ENCODE measurements around the gene PDZK1. TPM values are rescaled to one million over a fixed set of nuclear protein-coding genes. Genes with fewer than 3 reads are reported as not detected.
A peak's percentile ranks its signal among the peaks of the same experiment; 100 is the strongest.
"Not testable (repeated sequence)": the region's sequence is repeated elsewhere in the genome, so short reads cannot be mapped to it uniquely, and the experiment has no call there.

Gene PDZK1
- total RNA-seq, 2 experiments from 2014 or later, result 0.25 to 0.42 TPM

GRCh38 chr1:145702052-145702451, 5.1 kb downstream of the PDZK1 start:
- H3K27me3 Mint-ChIP-seq, result peaks cover 31% of the 10 kb centered on the region
- H3K4me3 Mint-ChIP-seq, result no peak overlapping the region
- CTCF ChIA-PET, result interaction anchor here (1.0 to 2.3 kb wide), 2 partner anchors 11 to 18 kb away, joined by 4 to 7 read pairs; partner anchors contain the start of gene CD160
- no peak overlapping the region for H3K27ac Mint-ChIP-seq
- POLR2A ChIA-PET, result no interaction called here
- no peak for DNase-seq
- H3K36me3 Mint-ChIP-seq (ENCODE audit: low read depth), result no peaks in the 10 kb centered on the region
- no peaks in the 10 kb centered on the region for H3K9me3 Mint-ChIP-seq
- no peaks in the 10 kb centered on the region for H3K4me1 Mint-ChIP-seq

GRCh38 chr1:145701306-145701862, 5.8 kb downstream of the PDZK1 start:
- H3K36me3 Mint-ChIP-seq (ENCODE audit: low read depth), result no peaks in the 10 kb centered on the region
- no peaks in the 10 kb centered on the region for H3K9me3 Mint-ChIP-seq
- H3K27ac Mint-ChIP-seq, result no peak overlapping the region
- no peak overlapping the region for H3K4me3 Mint-ChIP-seq
- H3K4me1 Mint-ChIP-seq, result no peaks in the 10 kb centered on the region
- POLR2A ChIA-PET, result no interaction called here
- CTCF ChIA-PET, result no interaction called here
- peaks cover 31% of the 10 kb centered on the region for H3K27me3 Mint-ChIP-seq
- no peak for DNase-seq

- no peak overlapping the region for H3K4me3 Mint-ChIP-seq
- POLR2A ChIA-PET, result interaction anchor here (0.6 kb wide), 1 partner anchor 19 kb away, joined by 4 read pairs; no protein-coding TSS in a partner anchor
- H3K36me3 Mint-ChIP-seq (ENCODE audit: low read depth), result peaks cover 2% of the 10 kb centered on the region
- peaks cover 16% of the 10 kb centered on the region for H3K27me3 Mint-ChIP-seq
- H3K4me1 Mint-ChIP-seq, result peaks cover 5% of the 10 kb centered on the region
- CTCF ChIA-PET, result no interaction called here
- no peak overlapping the region for H3K27ac Mint-ChIP-seq
- no peak for DNase-seq
- no peaks in the 10 kb centered on the region for H3K9me3 Mint-ChIP-seq
Observed at GRCh38 chr1:145696630-145696960, 10.6 kb downstream of the PDZK1 start.

GRCh38 chr1:145695821-145696629, 11.1 kb downstream of the PDZK1 start:
- H3K36me3 Mint-ChIP-seq (ENCODE audit: low read depth), result peaks cover 2% of the 10 kb centered on the region
- H3K4me3 Mint-ChIP-seq, result no peak overlapping the region
- H3K4me1 Mint-ChIP-seq, result peaks cover 11% of the 10 kb centered on the region
- CTCF ChIA-PET, result no interaction called here
- POLR2A ChIA-PET, result interaction anchor here (0.6 kb wide), 1 partner anchor 18 kb away, joined by 4 read pairs; no protein-coding TSS in a partner anchor
- DNase-seq, result no peak
- no peak overlapping the region for H3K27ac Mint-ChIP-seq
- peaks cover 13% of the 10 kb centered on the region for H3K27me3 Mint-ChIP-seq
- H3K9me3 Mint-ChIP-seq, result no peaks in the 10 kb centered on the region

- Mint-ChIP-seq H3K9me3 (no peaks in the 10 kb centered on the region), H3K36me3 (ENCODE audit: low read depth) (peaks cover 8% of the 10 kb centered on the region), H3K27me3 (peaks cover 4% of the 10 kb centered on the region), H3K4me3 (no peak overlapping the region), H3K27ac (no peak overlapping the region), H3K4me1 (peaks cover 39% of the 10 kb centered on the region)
- CTCF ChIA-PET, result interaction anchor here (0.7 to 0.8 kb wide), 2 partner anchors 16 to 38 kb away, joined by 3 to 4 read pairs; no protein-coding TSS in a partner anchor
- POLR2A ChIA-PET, result no interaction called here
- DNase-seq, result no peak
Observed at GRCh38 chr1:145692785-145693443, 14.3 kb downstream of the PDZK1 start.

GRCh38 chr1:145690587-145691558, 16.3 kb downstream of the PDZK1 start:
- H3K27ac Mint-ChIP-seq, result peak overlapping the region; percentile 93
- H3K27me3 Mint-ChIP-seq, result peaks cover 2% of the 10 kb centered on the region
- ChIA-PET POLR2A (interaction anchor here (0.7 kb wide), 1 partner anchor 18 kb away, joined by 4 read pairs; no protein-coding TSS in a partner anchor), CTCF (interaction anchor here (1.5 kb wide), 1 partner anchor 12 kb away, joined by 4 read pairs; no protein-coding TSS in a partner anchor)
- H3K4me3 Mint-ChIP-seq, result peak overlapping the region; percentile 51
- no peaks in the 10 kb centered on the region for H3K9me3 Mint-ChIP-seq
- peaks cover 8% of the 10 kb centered on the region for H3K36me3 Mint-ChIP-seq (ENCODE audit: low read depth)
- peaks cover 39% of the 10 kb centered on the region for H3K4me1 Mint-ChIP-seq
- peak; percentile 78 for DNase-seq

GRCh38 chr1:145689922-145690321, 17.2 kb downstream of the PDZK1 start:
- Mint-ChIP-seq H3K27me3 (peaks cover 2% of the 10 kb centered on the region), H3K4me3 (peak overlapping the region; percentile 51), H3K36me3 (ENCODE audit: low read depth) (peaks cover 8% of the 10 kb centered on the region), H3K9me3 (no peaks in the 10 kb centered on the region), H3K4me1 (peaks cover 39% of the 10 kb centered on the region), H3K27ac (peak overlapping the region; percentile 93)
- no peak for DNase-seq
- POLR2A ChIA-PET, result no interaction called here
- CTCF ChIA-PET, result no interaction called here

GRCh38 chr1:145688924-145689323, 18.2 kb downstream of the PDZK1 start:
- POLR2A ChIA-PET, result no interaction called here
- no peaks in the 10 kb centered on the region for H3K9me3 Mint-ChIP-seq
- CTCF ChIA-PET, result interaction anchor here (1.0 kb wide), 1 partner anchor 10 kb away, joined by 3 read pairs; no protein-coding TSS in a partner anchor
- H3K4me1 Mint-ChIP-seq, result peaks cover 39% of the 10 kb centered on the region
- H3K27me3 Mint-ChIP-seq, result no peaks in the 10 kb centered on the region
- peak overlapping the region; percentile 93 for H3K27ac Mint-ChIP-seq
- H3K4me3 Mint-ChIP-seq, result no peak overlapping the region
- DNase-seq, result no peak
- peaks cover 8% of the 10 kb centered on the region for H3K36me3 Mint-ChIP-seq (ENCODE audit: low read depth)

GRCh38 chr1:145688328-145688727, 18.8 kb downstream of the PDZK1 start:
- H3K4me1 Mint-ChIP-seq, result peaks cover 39% of the 10 kb centered on the region
- no peak overlapping the region for H3K4me3 Mint-ChIP-seq
- peaks cover 8% of the 10 kb centered on the region for H3K36me3 Mint-ChIP-seq (ENCODE audit: low read depth)
- CTCF ChIA-PET, result interaction anchor here (1.0 kb wide), 1 partner anchor 11 kb away, joined by 3 read pairs; no protein-coding TSS in a partner anchor
- no peaks in the 10 kb centered on the region for H3K9me3 Mint-ChIP-seq
- DNase-seq, result no peak
- no peaks in the 10 kb centered on the region for H3K27me3 Mint-ChIP-seq
- POLR2A ChIA-PET, result no interaction called here
- H3K27ac Mint-ChIP-seq, result peak overlapping the region; percentile 2

GRCh38 chr1:145686078-145686477, 21.1 kb downstream of the PDZK1 start:
- CTCF ChIA-PET; DNase-seq; H3K36me3 Mint-ChIP-seq (ENCODE audit: low read depth): not testable (repeated sequence)

GRCh38 chr1:145684858-145685257, 22.3 kb downstream of the PDZK1 start:
- H3K4me3 Mint-ChIP-seq; H3K9me3 Mint-ChIP-seq; H3K27me3 Mint-ChIP-seq; CTCF ChIA-PET; POLR2A ChIA-PET; H3K27ac Mint-ChIP-seq; DNase-seq; H3K36me3 Mint-ChIP-seq (ENCODE audit: low read depth): not testable (repeated sequence)
- H3K4me1 Mint-ChIP-seq, result peaks cover 17% of the 10 kb centered on the region

More at GRCh38 chr1:145686078-145686477, 21.1 kb downstream of the PDZK1 start:
- H3K27me3 Mint-ChIP-seq, H3K27ac Mint-ChIP-seq, H3K4me3 Mint-ChIP-seq, POLR2A ChIA-PET, H3K9me3 Mint-ChIP-seq: not testable (repeated sequence)
- H3K4me1 Mint-ChIP-seq, result peaks cover 29% of the 10 kb centered on the region

GRCh38 chr1:145673217-145673616, 34.0 kb downstream of the PDZK1 start:
- H3K27me3 Mint-ChIP-seq; POLR2A ChIA-PET; H3K27ac Mint-ChIP-seq; DNase-seq; H3K9me3 Mint-ChIP-seq; CTCF ChIA-PET; H3K4me3 Mint-ChIP-seq; H3K36me3 Mint-ChIP-seq (ENCODE audit: low read depth): not testable (repeated sequence)
- peaks cover 11% of the 10 kb centered on the region for H3K4me1 Mint-ChIP-seq
